ENCODE data around the gene AXL. TPM values are rescaled to one million over a fixed set of nuclear protein-coding genes. Genes with fewer than 3 reads are reported as not detected.

AXL gene
- total and polyA plus RNA-seq, 2 of the 13 experiments (the other 11 are each of a cell fraction or from before 2014, with no cell fraction given) = 0.71 to 5.9 TPM

DNA sequence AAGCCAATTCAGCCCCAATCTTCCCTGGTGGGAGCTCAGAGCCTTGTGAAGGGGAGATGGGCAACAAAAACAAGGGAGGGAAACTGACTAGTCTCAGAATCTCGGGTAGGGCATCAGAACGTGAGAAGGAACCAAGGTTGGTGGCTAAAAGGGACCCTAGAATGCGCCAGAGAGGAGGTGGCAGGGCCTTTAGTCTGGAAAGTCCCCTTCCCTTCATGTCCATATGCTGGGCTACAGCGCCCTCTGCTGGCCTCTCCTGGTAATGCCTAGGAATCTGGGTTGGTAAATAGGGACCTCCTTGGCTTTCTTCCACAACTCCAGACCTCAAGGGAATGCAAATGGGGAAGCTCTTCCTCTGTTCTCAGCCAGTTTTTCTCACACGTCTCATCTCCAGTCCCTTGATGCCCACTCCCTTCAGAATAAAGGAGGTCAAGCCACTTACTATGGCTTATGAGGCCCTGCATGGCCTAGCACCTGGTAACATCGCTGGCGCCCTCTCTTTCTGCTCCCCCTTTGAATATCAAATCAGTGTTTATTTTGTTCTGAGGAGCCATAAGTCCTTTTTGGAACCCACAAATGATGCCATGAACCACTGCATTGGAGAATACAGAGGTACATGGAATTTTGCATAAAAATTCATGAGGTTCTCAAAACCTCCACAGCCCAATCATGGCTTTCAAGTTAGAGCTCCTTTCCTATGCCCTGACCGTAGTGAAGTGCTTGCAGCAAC is 89.6 kb downstream of the AXL start:
- peak; percentile 62 for ATAC-seq
- Histone ChIP-seq H3K27me3 (ENCODE audit: control insufficient read depth in 1 of 2, insufficient read depth in 2 of 2, low read length in 2 of 2) (no peaks in the 10 kb centered on the region), H3K9me3 (ENCODE audit: low read length) (no peaks in the 10 kb centered on the region), H3K9ac (ENCODE audit: insufficient read depth, low read depth, low read length) (no peak overlapping the region), H3K79me2 (ENCODE audit: insufficient read depth, low read length) (peaks cover 25% of the 10 kb centered on the region), H3K4me1 (ENCODE audit: insufficient read depth, low read length) (peaks cover 28% of the 10 kb centered on the region), H3K4me3 (replicated peaks in 1 of 3; ENCODE audit: insufficient read depth in 1 of 3, low read depth in 2 of 3, low read length in 3 of 3) (0 out of 6 replicates have a peak overlapping the region, but pooled peaks of 1 of the 3 experiments have one; percentile 90), H2AFZ (ENCODE audit: low read length) (no peak overlapping the region), H3K4me2 (ENCODE audit: low read depth, low read length) (peak overlapping the region; percentile 84), H3K27ac (ENCODE audit: extremely low read length, insufficient read depth, low read length) (peak overlapping the region; percentile 7), H3K36me3 (replicated peaks in 1 of 2; ENCODE audit: control insufficient read depth in 1 of 2, insufficient read depth in 2 of 2, low read length in 2 of 2) (peaks cover 30 to 52% of the 10 kb centered on the region in 2 experiments), H4K20me1 (ENCODE audit: insufficient read depth, low read length) (no peaks in the 10 kb centered on the region)
- WGBS (ENCODE audit: low lambda C conversion rate) = 37% methylated on average over 8 of the region's 8 CpGs
- peak; percentile 88 for FAIRE-seq
- intact Hi-C loops (cut with micrococcal nuclease; ENCODE audit: unreplicated experiment) = loop anchor here (2.0 kb wide), 1 partner anchor 46 kb away; no protein-coding TSS in a partner anchor
- no TSS peak for BruUV-seq (replicated peaks)
- CTCF ChIA-PET (ENCODE audit: low intra/inter-chr PET ratio, low total read pairs) = interaction anchor here (0.7 to 1.5 kb wide), 5 partner anchors 44 to 182 kb away, joined by 3 to 6 read pairs (median 5); no protein-coding TSS in a partner anchor
- DNase-seq (ENCODE audit: low spot score) = peak; percentile 76
- POLR2A ChIA-PET = interaction anchor here (1.2 to 5.3 kb wide), 5 partner anchors 10 to 104 kb away, joined by 4 to 55 read pairs (median 9); partner anchors contain the start of gene HNRNPUL1
- in situ Hi-C loops (cut with HindIII; ENCODE audit: extremely low pct_ligation_motif_present, low pct_unique_long_range_greater_than_20kb) = loop anchor here (5.0 kb wide), 1 partner anchor 41 kb away; no protein-coding TSS in a partner anchor
- TF ChIP-seq ARNT2 (CRISPR knock-in tag; IDR thresholded peaks at IDR 0.05; ENCODE audit: low read depth) (peak; percentile 52; the same call in 1 of the 2 replicates), ZNF737 (CRISPR knock-in tag; IDR thresholded peaks at IDR 0.05; ENCODE audit: borderline replicate concordance) (no peak), ZNF207 (IDR thresholded peaks at IDR 0.05; ENCODE audit: borderline replicate concordance) (no peak), KMT2B (CRISPR knock-in tag; IDR thresholded peaks at IDR 0.05) (no peak), ZNF296 (CRISPR knock-in tag; conservative IDR thresholded peaks at IDR 0.05) (no peak), ZNF629 (CRISPR knock-in tag; conservative IDR thresholded peaks at IDR 0.05) (no peak), HIVEP1 (CRISPR knock-in tag; IDR thresholded peaks at IDR 0.05) (no peak), ATF7 (IDR thresholded peaks at IDR 0.05) (no peak), ATF7 (CRISPR knock-in tag; IDR thresholded peaks at IDR 0.05) (no peak), SRY (CRISPR knock-in tag; IDR thresholded peaks at IDR 0.05) (0 out of 2 replicates have a peak, but pooled peaks have one; percentile 47)
- TF ChIP-seq, protein P1, sequence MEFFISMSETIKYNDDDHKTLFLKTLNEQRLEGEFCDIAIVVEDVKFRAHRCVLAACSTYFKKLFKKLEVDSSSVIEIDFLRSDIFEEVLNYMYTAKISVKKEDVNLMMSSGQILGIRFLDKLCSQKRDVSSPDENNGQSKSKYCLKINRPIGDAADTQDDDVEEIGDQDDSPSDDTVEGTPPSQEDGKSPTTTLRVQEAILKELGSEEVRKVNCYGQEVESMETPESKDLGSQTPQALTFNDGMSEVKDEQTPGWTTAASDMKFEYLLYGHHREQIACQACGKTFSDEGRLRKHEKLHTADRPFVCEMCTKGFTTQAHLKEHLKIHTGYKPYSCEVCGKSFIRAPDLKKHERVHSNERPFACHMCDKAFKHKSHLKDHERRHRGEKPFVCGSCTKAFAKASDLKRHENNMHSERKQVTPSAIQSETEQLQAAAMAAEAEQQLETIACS (CRISPR knock-in tag; IDR thresholded peaks at IDR 0.05) = no peak
- TF ChIP-seq, protein P2, sequence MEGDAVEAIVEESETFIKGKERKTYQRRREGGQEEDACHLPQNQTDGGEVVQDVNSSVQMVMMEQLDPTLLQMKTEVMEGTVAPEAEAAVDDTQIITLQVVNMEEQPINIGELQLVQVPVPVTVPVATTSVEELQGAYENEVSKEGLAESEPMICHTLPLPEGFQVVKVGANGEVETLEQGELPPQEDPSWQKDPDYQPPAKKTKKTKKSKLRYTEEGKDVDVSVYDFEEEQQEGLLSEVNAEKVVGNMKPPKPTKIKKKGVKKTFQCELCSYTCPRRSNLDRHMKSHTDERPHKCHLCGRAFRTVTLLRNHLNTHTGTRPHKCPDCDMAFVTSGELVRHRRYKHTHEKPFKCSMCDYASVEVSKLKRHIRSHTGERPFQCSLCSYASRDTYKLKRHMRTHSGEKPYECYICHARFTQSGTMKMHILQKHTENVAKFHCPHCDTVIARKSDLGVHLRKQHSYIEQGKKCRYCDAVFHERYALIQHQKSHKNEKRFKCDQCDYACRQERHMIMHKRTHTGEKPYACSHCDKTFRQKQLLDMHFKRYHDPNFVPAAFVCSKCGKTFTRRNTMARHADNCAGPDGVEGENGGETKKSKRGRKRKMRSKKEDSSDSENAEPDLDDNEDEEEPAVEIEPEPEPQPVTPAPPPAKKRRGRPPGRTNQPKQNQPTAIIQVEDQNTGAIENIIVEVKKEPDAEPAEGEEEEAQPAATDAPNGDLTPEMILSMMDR (CRISPR knock-in tag; IDR thresholded peaks at IDR 0.05) = peak; percentile 94
- TF ChIP-seq, protein P3, sequence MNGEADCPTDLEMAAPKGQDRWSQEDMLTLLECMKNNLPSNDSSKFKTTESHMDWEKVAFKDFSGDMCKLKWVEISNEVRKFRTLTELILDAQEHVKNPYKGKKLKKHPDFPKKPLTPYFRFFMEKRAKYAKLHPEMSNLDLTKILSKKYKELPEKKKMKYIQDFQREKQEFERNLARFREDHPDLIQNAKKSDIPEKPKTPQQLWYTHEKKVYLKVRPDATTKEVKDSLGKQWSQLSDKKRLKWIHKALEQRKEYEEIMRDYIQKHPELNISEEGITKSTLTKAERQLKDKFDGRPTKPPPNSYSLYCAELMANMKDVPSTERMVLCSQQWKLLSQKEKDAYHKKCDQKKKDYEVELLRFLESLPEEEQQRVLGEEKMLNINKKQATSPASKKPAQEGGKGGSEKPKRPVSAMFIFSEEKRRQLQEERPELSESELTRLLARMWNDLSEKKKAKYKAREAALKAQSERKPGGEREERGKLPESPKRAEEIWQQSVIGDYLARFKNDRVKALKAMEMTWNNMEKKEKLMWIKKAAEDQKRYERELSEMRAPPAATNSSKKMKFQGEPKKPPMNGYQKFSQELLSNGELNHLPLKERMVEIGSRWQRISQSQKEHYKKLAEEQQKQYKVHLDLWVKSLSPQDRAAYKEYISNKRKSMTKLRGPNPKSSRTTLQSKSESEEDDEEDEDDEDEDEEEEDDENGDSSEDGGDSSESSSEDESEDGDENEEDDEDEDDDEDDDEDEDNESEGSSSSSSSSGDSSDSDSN (CRISPR knock-in tag; IDR thresholded peaks at IDR 0.05) = 0 out of 2 replicates have a peak, but pooled peaks have one; percentile 22
- TF ChIP-seq, protein P4, sequence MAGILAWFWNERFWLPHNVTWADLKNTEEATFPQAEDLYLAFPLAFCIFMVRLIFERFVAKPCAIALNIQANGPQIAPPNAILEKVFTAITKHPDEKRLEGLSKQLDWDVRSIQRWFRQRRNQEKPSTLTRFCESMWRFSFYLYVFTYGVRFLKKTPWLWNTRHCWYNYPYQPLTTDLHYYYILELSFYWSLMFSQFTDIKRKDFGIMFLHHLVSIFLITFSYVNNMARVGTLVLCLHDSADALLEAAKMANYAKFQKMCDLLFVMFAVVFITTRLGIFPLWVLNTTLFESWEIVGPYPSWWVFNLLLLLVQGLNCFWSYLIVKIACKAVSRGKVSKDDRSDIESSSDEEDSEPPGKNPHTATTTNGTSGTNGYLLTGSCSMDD (CRISPR knock-in tag; IDR thresholded peaks at IDR 0.05) = no peak
- TF ChIP-seq, protein P5, sequence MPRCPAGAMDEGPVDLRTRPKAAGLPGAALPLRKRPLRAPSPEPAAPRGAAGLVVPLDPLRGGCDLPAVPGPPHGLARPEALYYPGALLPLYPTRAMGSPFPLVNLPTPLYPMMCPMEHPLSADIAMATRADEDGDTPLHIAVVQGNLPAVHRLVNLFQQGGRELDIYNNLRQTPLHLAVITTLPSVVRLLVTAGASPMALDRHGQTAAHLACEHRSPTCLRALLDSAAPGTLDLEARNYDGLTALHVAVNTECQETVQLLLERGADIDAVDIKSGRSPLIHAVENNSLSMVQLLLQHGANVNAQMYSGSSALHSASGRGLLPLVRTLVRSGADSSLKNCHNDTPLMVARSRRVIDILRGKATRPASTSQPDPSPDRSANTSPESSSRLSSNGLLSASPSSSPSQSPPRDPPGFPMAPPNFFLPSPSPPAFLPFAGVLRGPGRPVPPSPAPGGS (CRISPR knock-in tag; IDR thresholded peaks at IDR 0.05) = no peak

Measured in HepG2 (cell line).